ENCODE results near the gene LIMA1. TPM values are rescaled to one million over a fixed set of nuclear protein-coding genes. Genes with fewer than 3 reads are reported as not detected.
"Not testable (repeated sequence)": the region's sequence is repeated elsewhere in the genome, so short reads cannot be mapped to it uniquely, and the experiment has no call there.

LIMA1 gene
- 66.1 TPM for total RNA-seq

GRCh38 chr12:50283229-50283923, at the start of gene LIMA1:
Gene LIMA1 (minus strand): TSS chr12:50283520. CDS start chr12:50248751, 34,769 bp downstream.
- DNase-seq: peak; percentile 95

DNA sequence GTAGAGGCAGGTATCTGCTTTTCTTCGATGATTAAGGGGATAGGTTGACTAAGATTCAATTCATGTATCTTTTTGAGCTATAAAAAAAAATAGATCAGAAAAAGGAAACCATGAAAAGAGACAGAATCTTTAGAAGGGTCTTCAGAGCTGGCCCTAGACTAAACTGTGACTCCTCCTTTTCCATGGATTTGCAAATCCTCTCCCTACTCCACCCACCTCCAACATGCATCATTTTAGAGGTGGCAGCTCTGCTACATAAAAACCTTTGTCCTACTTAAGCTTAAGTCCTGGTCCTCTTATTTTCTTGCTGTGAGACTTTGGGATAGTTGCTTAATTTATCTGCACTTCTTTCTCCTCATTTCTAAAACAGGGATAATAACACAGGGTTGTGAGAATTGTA, 48.4 kb upstream of the LIMA1 start:
- DNase-seq: no peak

DNA sequence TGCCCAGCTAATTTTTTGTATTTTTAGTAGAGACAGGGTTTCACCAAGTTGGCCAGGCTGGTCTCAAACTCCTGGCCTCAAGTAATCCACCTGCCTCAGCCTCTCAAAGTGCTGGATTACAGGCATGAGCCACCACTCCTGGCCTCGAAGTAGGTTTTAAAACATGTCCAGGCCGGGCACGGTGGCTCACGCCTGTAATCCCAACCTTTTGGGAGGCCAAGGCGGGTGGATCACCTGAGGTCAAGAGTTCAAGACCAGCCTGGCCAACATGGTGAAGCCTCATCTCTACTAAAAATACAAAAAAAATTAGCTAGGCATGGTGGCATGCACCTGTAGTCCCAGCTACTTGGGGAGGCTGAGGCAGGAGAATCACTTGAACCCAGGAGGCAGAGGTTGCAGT, 45.3 kb upstream of the LIMA1 start:
- not testable (repeated sequence) for DNase-seq

DNA sequence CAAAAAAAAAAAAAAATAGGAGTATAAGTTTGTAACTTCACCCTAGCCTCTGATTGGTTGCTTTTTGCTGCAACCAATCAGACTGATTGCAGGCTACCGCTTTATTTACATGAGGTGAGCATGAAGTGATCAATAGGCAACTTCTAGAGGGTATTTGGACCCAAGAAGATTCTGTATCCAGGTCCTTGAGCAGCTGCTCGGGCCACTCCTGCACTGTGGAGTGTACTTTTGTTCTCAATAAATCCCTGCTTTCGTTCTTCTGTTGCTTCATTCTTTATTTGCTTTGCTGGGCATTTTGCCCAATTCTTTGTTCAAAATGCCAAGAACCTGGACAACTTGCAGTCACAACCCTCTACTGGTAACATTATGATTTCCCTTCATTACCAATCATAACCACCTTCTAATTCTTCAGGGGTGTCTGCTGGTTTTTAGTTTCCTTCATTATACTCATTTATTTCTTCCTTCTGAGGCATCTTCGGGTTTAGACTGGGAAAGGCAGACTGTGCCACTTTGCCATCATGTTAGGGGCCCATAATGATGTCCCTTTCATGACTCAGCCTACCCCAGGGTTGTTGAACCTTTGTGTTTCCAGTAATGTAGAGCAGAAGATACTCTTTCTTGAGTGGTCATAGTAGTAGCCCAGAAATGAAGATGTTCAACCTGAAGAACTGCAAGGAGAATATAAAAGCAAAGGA, 43.4 kb upstream of the LIMA1 start:
- DNase-seq: peak; percentile 34

- DNase-seq: no peak
These were observed 42.6 kb upstream of the LIMA1 start for GRCh38 chr12:50325890-50326391.

- not testable (repeated sequence) for DNase-seq
These were observed 41.5 kb upstream of the LIMA1 start for GRCh38 chr12:50324770-50325169.

DNA sequence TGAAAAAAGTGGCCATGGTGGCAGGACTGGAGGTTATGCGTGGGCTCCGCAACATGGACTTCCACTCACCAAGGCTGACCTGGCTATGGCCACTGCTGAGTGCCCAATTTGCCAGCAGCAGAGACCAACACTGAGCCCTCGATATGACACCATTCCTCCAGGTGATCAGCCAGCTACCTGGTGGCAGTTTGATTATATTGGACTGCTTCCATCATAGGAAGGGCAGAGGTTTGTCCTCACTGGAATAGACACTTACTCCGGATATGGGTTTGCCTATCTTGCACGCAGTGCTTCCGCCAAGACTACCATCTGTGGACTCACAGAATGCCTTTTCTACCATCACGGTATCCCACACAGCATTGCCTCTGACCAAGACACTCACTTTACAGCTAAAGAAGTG, 40.8 kb upstream of the LIMA1 start:
- DNase-seq: not testable (repeated sequence)

DNA sequence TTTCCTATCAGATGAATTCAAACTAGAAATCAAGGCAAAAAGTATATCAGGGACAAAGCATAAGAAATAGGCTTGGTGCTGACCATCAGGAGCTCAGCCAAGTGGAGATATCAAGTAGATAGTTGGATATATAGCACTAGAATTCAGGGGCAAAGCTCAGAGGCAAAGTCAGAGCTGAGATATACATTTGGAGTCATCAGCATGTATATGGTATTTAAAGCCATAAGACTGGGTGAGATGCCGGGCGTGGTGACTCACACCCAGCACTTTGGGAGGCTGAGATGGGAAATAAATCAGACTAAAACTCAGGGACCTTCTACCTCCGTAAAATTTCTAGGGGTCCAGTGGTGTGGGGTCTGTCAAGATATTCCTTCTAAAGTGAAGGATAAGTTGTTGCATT, 38.9 kb upstream of the LIMA1 start:
- DNase-seq: no peak

- DNase-seq: no peak
These were observed 33.9 kb upstream of the LIMA1 start for GRCh38 chr12:50317203-50317602.

GRCh38 chr12:50315803-50316202, 32.5 kb upstream of the LIMA1 start:
- no peak for DNase-seq

- peak; percentile 83 for DNase-seq
These were observed 31.5 kb upstream of the LIMA1 start for GRCh38 chr12:50314636-50315312.

DNA sequence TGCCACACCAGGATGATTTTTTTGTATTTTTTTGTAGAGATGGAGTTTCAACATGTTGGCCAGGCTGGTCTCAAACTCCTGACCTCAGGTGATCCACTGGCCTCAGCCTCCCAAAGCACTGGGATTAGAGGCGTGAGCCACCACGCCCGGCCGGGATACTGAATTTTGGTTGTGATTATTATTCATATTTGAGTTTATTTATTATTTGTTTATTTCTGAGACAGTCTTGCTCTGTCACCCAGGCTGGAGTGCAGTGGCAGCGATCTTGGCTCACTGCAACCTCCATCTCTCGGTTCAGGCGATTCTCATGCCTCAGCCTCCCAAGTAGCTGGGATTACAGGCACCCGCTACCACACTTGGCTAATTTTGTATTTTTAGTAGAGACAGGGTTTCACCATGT, 30.7 kb upstream of the LIMA1 start:
- DNase-seq: not testable (repeated sequence)

- DNase-seq: no peak
These were observed 30.1 kb upstream of the LIMA1 start for GRCh38 chr12:50313256-50313931.

GRCh38 chr12:50311858-50312609, 28.7 kb upstream of the LIMA1 start:
- peak; percentile 32 for DNase-seq

DNA sequence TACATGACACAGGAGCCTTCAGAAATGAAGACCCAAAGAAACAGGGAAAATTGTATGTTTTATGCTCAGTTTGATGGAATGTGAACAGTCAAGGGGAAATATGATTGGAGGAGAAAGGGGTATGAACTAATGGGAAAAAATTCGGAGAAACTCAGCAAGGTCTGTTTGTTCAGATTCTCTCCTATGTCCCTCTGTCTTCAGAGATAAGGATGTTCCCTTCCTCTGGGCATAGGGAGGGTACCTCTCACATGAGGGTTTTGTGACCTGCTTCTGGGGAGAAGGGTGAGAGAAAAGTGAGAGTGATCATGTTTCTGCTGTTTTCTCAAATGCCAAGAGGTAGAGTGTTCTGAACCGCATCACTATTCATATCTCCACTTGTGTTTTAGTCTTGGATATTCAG, 26.6 kb upstream of the LIMA1 start:
- no peak for DNase-seq

- no peak for DNase-seq
These were observed 19.4 kb upstream of the LIMA1 start for GRCh38 chr12:50302686-50303085.

DNA sequence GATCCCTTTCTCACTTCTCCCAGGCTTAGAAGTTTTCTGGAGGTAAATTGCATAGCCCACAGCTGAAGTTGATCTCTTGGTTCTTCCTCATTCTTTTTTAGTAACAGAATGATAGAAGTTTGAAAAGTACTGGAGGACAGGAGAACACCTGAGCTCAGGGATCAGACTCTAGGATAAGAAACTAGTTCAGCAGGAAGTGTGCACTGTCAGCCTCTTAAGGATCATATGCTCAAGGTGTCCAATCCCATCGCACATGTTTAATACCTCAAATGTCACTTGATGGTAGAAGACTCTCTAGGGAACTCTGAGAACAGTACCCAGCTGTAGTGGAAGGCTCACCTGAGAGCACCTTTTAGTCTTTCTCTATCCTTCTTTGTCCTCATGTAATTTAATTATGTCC, 14.7 kb upstream of the LIMA1 start:
- DNase-seq: no peak

DNA sequence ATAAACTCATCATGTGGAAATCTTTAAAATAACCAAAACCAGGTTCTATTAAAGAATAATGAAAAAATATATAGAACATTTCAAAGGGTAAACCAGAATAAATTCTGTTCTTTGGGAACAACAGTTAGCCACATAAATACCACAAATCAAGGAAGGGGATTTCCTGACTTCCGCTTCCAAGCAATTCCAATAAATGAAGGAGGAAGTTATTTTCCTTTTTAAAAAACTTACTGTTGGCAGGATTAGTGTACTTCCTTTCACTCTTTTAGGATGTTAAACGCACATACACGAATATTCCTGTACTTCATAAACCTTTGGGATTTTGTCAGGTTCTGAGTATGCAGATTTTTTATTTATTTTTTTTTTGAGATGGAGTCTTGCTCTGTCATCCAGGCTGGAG, 13.7 kb upstream of the LIMA1 start:
- DNase-seq: no peak

DNA sequence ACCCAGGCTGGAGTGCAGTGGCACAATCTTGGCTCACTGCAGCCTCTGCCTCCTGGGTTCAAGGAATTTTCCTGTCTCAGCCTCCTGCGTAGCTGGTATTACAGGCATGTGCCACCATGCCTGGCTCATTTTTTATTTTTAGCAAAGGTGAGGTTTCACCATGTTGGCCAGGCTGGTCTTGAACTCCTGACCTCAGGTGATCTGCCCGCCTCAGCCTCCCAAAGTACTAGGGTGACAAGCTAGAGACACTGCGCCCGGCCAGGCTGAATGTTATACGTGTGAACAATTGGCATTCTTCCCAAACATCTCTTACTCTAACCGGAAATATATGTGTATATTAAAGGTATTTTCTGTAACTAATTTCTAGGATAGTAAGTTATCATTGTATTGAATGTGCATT, 13.2 kb upstream of the LIMA1 start:
- DNase-seq: no peak

GRCh38 chr12:50291377-50291776, 8.1 kb upstream of the LIMA1 start:
- DNase-seq: no peak

DNA sequence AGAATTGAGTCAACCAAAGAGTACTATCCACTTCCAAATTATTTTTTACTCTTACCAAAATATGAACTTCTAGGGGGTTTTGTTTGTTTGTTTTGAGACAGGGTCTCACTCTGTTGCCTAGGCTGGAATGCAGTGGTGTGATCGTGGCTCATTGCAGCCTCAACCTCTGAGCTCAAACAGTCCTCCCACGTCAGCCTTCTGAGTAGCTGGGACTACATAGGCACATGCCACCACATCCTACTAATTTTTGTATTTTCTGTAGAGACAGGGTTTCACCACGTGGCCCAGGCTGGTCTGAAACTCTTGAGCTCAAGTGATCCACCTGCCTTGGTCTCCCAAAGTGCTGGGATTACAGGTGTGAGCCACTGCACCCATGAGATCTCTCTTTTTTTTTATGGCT, 7.4 kb upstream of the LIMA1 start:
- DNase-seq: not testable (repeated sequence)

- DNase-seq: no peak
These were observed 4.0 kb upstream of the LIMA1 start for GRCh38 chr12:50287271-50287670.

Data from tongue (tissue), 2 donors.